ENCODE measurements around the gene CNNM3.

DNA sequence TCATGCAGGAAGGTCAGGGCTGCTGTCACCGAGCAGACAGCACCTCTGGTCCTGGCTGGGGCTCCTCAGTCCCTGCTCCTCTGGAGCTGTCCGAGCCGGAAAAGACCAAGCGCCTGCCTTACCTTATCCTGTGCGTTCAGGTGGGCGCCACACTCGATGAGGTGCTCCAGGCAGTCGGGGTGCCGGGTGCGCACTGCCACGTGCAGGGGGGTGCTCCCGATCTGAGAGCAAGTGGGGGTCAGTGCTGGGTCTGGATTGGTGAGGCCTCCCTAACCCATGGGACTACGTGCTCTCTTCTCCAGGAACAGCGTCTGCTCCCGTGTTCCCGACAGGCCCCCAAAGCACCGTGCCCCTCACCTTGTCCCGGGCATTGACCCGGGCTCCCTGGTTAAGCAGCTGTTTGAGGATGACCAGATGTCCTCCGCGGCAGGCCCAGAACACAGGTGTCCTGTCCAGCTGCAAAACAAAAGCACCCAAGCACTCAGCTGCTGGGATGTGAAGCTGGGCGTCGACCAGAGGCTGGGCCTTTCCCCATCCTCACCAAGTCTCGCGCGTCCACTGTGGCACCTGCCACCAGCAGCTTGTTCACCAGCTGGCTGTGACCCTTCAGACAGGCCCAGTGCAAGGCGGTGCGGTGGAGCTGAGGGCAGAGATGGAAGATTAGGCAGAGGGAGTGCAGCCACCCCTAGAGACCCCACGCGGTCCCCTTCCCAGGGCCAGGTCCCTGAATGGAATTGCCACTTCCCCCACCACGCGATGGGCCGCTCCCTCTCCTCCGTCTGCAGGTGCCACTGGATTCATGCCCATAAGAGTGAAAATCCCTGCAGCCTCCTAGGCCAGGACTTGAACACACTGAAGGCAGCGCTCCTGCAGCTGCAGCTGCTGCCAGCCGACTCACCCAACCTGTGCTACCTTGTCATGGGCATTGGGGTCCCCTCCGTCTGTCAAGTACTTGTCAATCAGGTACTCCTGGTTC, 24.1 kb downstream of the CNNM3 start:
- TF ChIP-seq CTCF (conservative IDR thresholded peaks at IDR 0.05) (no peak), ZFX (IDR thresholded peaks at IDR 0.05) (no peak)

All from C4-2B (cell line).